T47D (cell line): ENCODE data around the gene KDM5A.

Experiments
- DNase-seq, 2 experiments: peaks; one replicate each; pipeline versions ENCODE4 v3.0.0 to v3.0.0-alpha.2; 2011 to 2012; ENCODE audit warnings: low read depth in 1 of 2, low spot score in 1 of 2
- JUND ChIP-seq: IDR thresholded peaks from 2 replicates; pipeline ENCODE4 v1.6.1; 2012; ENCODE audit warnings: low read depth
- in situ Hi-C: cut with HindIII; loops from 2 replicates; pipeline ENCODE4 v1.10.0; 2016; ENCODE audit warnings: low sequenced_read_pairs, low pct_unique_long_range_greater_than_20kb

KDM5A gene

GRCh38 chr12:262113-262512 lies 127.0 kb downstream of the KDM5A start:
- DNase-seq = no peak
- in situ Hi-C loops = no loop called here
- no peak for TF ChIP-seq JUND

GRCh38 chr12:257521-258321 lies 131.4 kb downstream of the KDM5A start:
- in situ Hi-C loops = no loop called here
- no peak for DNase-seq
- TF ChIP-seq JUND = no peak

GRCh38 chr12:256958-257357 lies 132.2 kb downstream of the KDM5A start:
- DNase-seq = no peak
- in situ Hi-C loops = no loop called here
- TF ChIP-seq JUND = no peak

GRCh38 chr12:256225-256624 lies 132.9 kb downstream of the KDM5A start:
- in situ Hi-C loops = no loop called here
- no peak for TF ChIP-seq JUND
- no peak for DNase-seq

- in situ Hi-C loops = no loop called here
- no peak for TF ChIP-seq JUND
- no peak for DNase-seq
Measured at GRCh38 chr12:254912-255311, 134.2 kb downstream of the KDM5A start.

GRCh38 chr12:254039-254438 lies 135.1 kb downstream of the KDM5A start:
- in situ Hi-C loops = no loop called here
- DNase-seq = no peak
- no peak for TF ChIP-seq JUND

GRCh38 chr12:253116-253831 lies 135.8 kb downstream of the KDM5A start:
- no peak for TF ChIP-seq JUND
- in situ Hi-C loops = no loop called here
- no peak for DNase-seq

GRCh38 chr12:252636-253035 lies 136.5 kb downstream of the KDM5A start:
- in situ Hi-C loops = no loop called here
- TF ChIP-seq JUND = no peak
- DNase-seq = no peak

GRCh38 chr12:247271-247670 lies 141.8 kb downstream of the KDM5A start:
- in situ Hi-C loops = no loop called here
- TF ChIP-seq JUND = no peak

GRCh38 chr12:243381-243780 lies 145.7 kb downstream of the KDM5A start:
- in situ Hi-C loops = no loop called here
- no peak for TF ChIP-seq JUND
- no peak for DNase-seq

More at GRCh38 chr12:247271-247670, 141.8 kb downstream of the KDM5A start:
- no peak for DNase-seq

GRCh38 chr12:242496-242895 lies 146.6 kb downstream of the KDM5A start:
- in situ Hi-C loops = no loop called here
- no peak for TF ChIP-seq JUND
- no peak for DNase-seq

GRCh38 chr12:241266-241665 lies 147.9 kb downstream of the KDM5A start:
- DNase-seq = no peak
- in situ Hi-C loops = no loop called here
- no peak for TF ChIP-seq JUND

- no peak for DNase-seq
- in situ Hi-C loops = no loop called here
- TF ChIP-seq JUND = no peak
Measured at GRCh38 chr12:240566-240965, 148.6 kb downstream of the KDM5A start.
